Measurements from ENCODE around the gene AKAP13. TPM values are rescaled to one million over a fixed set of nuclear protein-coding genes. Genes with fewer than 3 reads are reported as not detected.

AKAP13 gene
- total RNA-seq, 1 experiment from 2014 or later: 47.3 TPM

- Mint-ChIP-seq H3K27me3 (ENCODE audit: low read depth) (no peaks in the 10 kb centered on the region), H3K27ac (no peak overlapping the region), H3K4me1 (no peaks in the 10 kb centered on the region), H3K36me3 (ENCODE audit: insufficient read depth in 1 of 3, low read depth in 3 of 3) (peaks cover 50 to 65% (median 61%) of the 10 kb centered on the region in 3 experiments), H3K9me3 (peaks cover 15 to 19% of the 10 kb centered on the region in 2 experiments), H3K4me3 (no peak overlapping the region; a peak in 1 of 5 replicates)
- Histone ChIP-seq H3K27me3 (ENCODE audit: insufficient read depth, low read length) (no peaks in the 10 kb centered on the region), H3K4me2 (ENCODE audit: insufficient read depth, insufficient read length, low read length) (no peak overlapping the region), H3K18ac (ENCODE audit: insufficient read length, low read depth, low read length) (no peak overlapping the region), H3K56ac (ENCODE audit: insufficient read length, low read depth, low read length) (no peak overlapping the region), H3K27ac (ENCODE audit: insufficient read length, low read depth, low read length) (no peak overlapping the region), H3K4ac (ENCODE audit: low read depth, low read length) (no peak overlapping the region), H3K9me3 (ENCODE audit: control insufficient read depth, low read depth, low read length) (peaks cover 5% of the 10 kb centered on the region), H4K91ac (ENCODE audit: insufficient read length, low read depth, low read length) (no peak overlapping the region), H2AK5ac (ENCODE audit: insufficient read length, low read length) (no peak overlapping the region), H2BK15ac (ENCODE audit: low read depth, low read length) (no peak overlapping the region), H2BK120ac (ENCODE audit: low read depth, low read length, poor library complexity, severe bottlenecking) (no peak overlapping the region), H4K8ac (replicated peaks; ENCODE audit: insufficient read length, low read depth, low read length) (no peak overlapping the region), H2BK5ac (ENCODE audit: insufficient read length, low read length) (no peak overlapping the region), H3K79me2 (ENCODE audit: insufficient read depth, low read length) (no peaks in the 10 kb centered on the region), H3K23me2 (ENCODE audit: insufficient read length, low read depth, low read length, poor library complexity, severe bottlenecking) (no peaks in the 10 kb centered on the region), H3T11ph (ENCODE audit: low read length) (no peak overlapping the region), H2BK20ac (ENCODE audit: low read depth, low read length, poor library complexity, severe bottlenecking) (no peak overlapping the region), H3K9ac (ENCODE audit: extremely low read depth, insufficient read length, low read length) (no peak overlapping the region), H2BK12ac (ENCODE audit: insufficient read length, low read depth, low read length) (no peak overlapping the region), H4K5ac (ENCODE audit: insufficient read length, low read depth, low read length) (no peak overlapping the region), H2AFZ (ENCODE audit: low read length) (no peak overlapping the region), H3K4me1 (ENCODE audit: insufficient read depth, low read length) (no peaks in the 10 kb centered on the region), H3K23ac (ENCODE audit: insufficient read length, low read depth, low read length) (no peak overlapping the region), H3K79me1 (ENCODE audit: insufficient read depth, low read depth, low read length, poor library complexity, severe bottlenecking) (no peaks in the 10 kb centered on the region), H4K20me1 (ENCODE audit: control insufficient read depth, insufficient read depth, insufficient read length) (no peaks in the 10 kb centered on the region), H3K14ac (ENCODE audit: insufficient read depth, low read length) (no peak overlapping the region)
- DNase-seq: no peak
- no peak for TF ChIP-seq CTCF (conservative IDR thresholded peaks at IDR 0.05)
Measured at GRCh38 chr15:85733416-85733815, 353.0 kb downstream of the AKAP13 start.
